ENCODE results near the gene CUL1. TPM values are rescaled to one million over a fixed set of nuclear protein-coding genes. Genes with fewer than 3 reads are reported as not detected.

Gene CUL1
- total and polyA plus RNA-seq, 3 experiments from 2014 or later = 58.3 to 93.4 (median 92.2) TPM

DNA sequence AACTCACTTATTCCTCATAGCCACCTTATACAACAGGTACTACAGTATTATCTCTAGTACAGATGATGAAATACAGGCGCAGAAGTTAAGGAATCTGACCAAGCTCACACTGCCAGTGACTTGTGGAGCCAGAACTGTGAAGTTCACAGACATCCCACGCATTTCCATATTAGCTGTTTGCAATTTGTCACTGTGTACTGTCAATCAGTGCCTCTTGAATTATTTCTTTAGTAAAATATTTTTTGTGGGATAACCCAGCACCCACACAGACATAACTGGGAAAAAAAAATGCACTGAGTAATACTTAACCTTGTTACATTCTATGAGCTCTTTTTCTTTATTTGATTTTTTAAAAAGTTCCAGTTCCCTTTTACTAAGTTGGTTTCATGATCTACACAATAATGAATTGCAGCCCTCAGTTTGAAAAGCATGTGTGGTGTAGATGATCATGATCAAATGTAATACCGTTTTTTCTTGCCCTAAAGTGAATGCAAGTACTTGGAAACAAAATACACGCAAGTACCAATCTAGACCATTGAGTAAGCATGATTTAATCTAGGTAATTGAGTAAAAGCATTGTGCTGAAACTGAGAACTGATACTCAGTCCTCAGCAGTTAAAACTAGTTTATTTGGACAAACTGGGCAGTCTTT is 14.1 kb downstream of the CUL1 start:
- H3K27ac ChIP-seq (ENCODE audit: low read depth, low read length) = no peak overlapping the region
- Mint-ChIP-seq H3K27ac (no peak overlapping the region), H3K27me3 (no peaks in the 10 kb centered on the region), H3K36me3 (peaks cover 4 to 13% (median 9%) of the 10 kb centered on the region in 3 donors), H3K4me1 (peaks cover 78 to 97% (median 95%) of the 10 kb centered on the region in 3 donors), H3K9me3 (no peaks in the 10 kb centered on the region), H3K4me3 (peak overlapping the region in 1 of 7 donors; percentile 3)
- H3K4me1 ChIP-seq (ENCODE audit: insufficient read depth, low read length) = peaks cover 55% of the 10 kb centered on the region
- ChIA-PET POLR2A (interaction anchor here (0.6 kb wide), 1 partner anchor 8 kb away, joined by 3 read pairs; no protein-coding TSS in a partner anchor), CTCF (no interaction called here)
- H3K27me3 ChIP-seq (ENCODE audit: insufficient read depth, low read length, poor library complexity, severe bottlenecking) = no peaks in the 10 kb centered on the region
- H3K4me3 ChIP-seq (ENCODE audit: low read length) = no peak overlapping the region
- H3K36me3 ChIP-seq (ENCODE audit: insufficient read depth, low read length) = no peaks in the 10 kb centered on the region
- no peak for DNase-seq
- H3K9me3 ChIP-seq (ENCODE audit: low read length) = no peaks in the 10 kb centered on the region

GRCh38 chr7:148714498-148714897 is 15.8 kb downstream of the CUL1 start:
- H3K36me3 Mint-ChIP-seq = peaks cover 5 to 13% (median 10%) of the 10 kb centered on the region in 3 donors
- no peaks in the 10 kb centered on the region for H3K9me3 Mint-ChIP-seq
- H3K4me1 Mint-ChIP-seq = peaks cover 74 to 93% (median 93%) of the 10 kb centered on the region in 3 donors
- POLR2A ChIA-PET = no interaction called here
- no peaks in the 10 kb centered on the region for H3K27me3 Mint-ChIP-seq
- DNase-seq = no peak
- peak overlapping the region in 3 of 7 donors; percentile 13 to 59 (median 30) for H3K4me3 Mint-ChIP-seq
- Histone ChIP-seq H3K27ac (ENCODE audit: low read depth, low read length) (no peak overlapping the region), H3K27me3 (ENCODE audit: insufficient read depth, low read length, poor library complexity, severe bottlenecking) (no peaks in the 10 kb centered on the region), H3K36me3 (ENCODE audit: insufficient read depth, low read length) (no peaks in the 10 kb centered on the region), H3K4me3 (ENCODE audit: low read length) (no peak overlapping the region), H3K4me1 (ENCODE audit: insufficient read depth, low read length) (peaks cover 54% of the 10 kb centered on the region), H3K9me3 (ENCODE audit: low read length) (no peaks in the 10 kb centered on the region)
- CTCF ChIA-PET = no interaction called here
- H3K27ac Mint-ChIP-seq = peak overlapping the region in 4 of 8 donors; percentile 36 to 83 (median 48)

- H3K9me3 ChIP-seq (ENCODE audit: low read length) = no peaks in the 10 kb centered on the region
- no peak overlapping the region for H3K4me3 ChIP-seq (ENCODE audit: low read length)
- no peak for DNase-seq
- no peaks in the 10 kb centered on the region for H3K36me3 ChIP-seq (ENCODE audit: insufficient read depth, low read length)
- no peaks in the 10 kb centered on the region for H3K27me3 Mint-ChIP-seq
- no peaks in the 10 kb centered on the region for H3K9me3 Mint-ChIP-seq
- H3K27ac ChIP-seq (ENCODE audit: low read depth, low read length) = no peak overlapping the region
- peak overlapping the region in 2 of 8 donors; percentile 24 to 73 for H3K27ac Mint-ChIP-seq
- no peaks in the 10 kb centered on the region for H3K27me3 ChIP-seq (ENCODE audit: insufficient read depth, low read length, poor library complexity, severe bottlenecking)
- peaks cover 5 to 13% (median 10%) of the 10 kb centered on the region in 3 donors for H3K36me3 Mint-ChIP-seq
- peaks cover 78 to 93% (median 93%) of the 10 kb centered on the region in 3 donors for H3K4me1 Mint-ChIP-seq
- peaks cover 55% of the 10 kb centered on the region for H3K4me1 ChIP-seq (ENCODE audit: insufficient read depth, low read length)
- CTCF ChIA-PET = no interaction called here
- H3K4me3 Mint-ChIP-seq = peak overlapping the region in 5 of 7 donors; percentile 35 to 68 (median 46)
- POLR2A ChIA-PET = no interaction called here
These were observed 16.3 kb downstream of the CUL1 start for GRCh38 chr7:148715027-148715426.

- CTCF ChIA-PET = no interaction called here
- Mint-ChIP-seq H3K27me3 (no peaks in the 10 kb centered on the region), H3K27ac (peak overlapping the region in 1 of 8 donors; percentile 32), H3K36me3 (peaks cover 5 to 11% (median 7%) of the 10 kb centered on the region in 3 donors), H3K4me1 (peaks cover 81 to 95% (median 94%) of the 10 kb centered on the region in 3 donors), H3K4me3 (peak overlapping the region in 3 of 7 donors; percentile 0 to 68 (median 40)), H3K9me3 (no peaks in the 10 kb centered on the region)
- Histone ChIP-seq H3K36me3 (ENCODE audit: insufficient read depth, low read length) (no peaks in the 10 kb centered on the region), H3K27me3 (ENCODE audit: insufficient read depth, low read length, poor library complexity, severe bottlenecking) (no peaks in the 10 kb centered on the region), H3K27ac (ENCODE audit: low read depth, low read length) (no peak overlapping the region), H3K9me3 (ENCODE audit: low read length) (no peaks in the 10 kb centered on the region), H3K4me3 (ENCODE audit: low read length) (no peak overlapping the region), H3K4me1 (ENCODE audit: insufficient read depth, low read length) (peaks cover 65% of the 10 kb centered on the region)
- no peak for DNase-seq
- POLR2A ChIA-PET = no interaction called here
These were observed 18.6 kb downstream of the CUL1 start for GRCh38 chr7:148717266-148717793.

- Histone ChIP-seq H3K27ac (ENCODE audit: low read depth, low read length) (no peak overlapping the region), H3K27me3 (ENCODE audit: insufficient read depth, low read length, poor library complexity, severe bottlenecking) (no peaks in the 10 kb centered on the region), H3K4me3 (ENCODE audit: low read length) (no peak overlapping the region), H3K4me1 (ENCODE audit: insufficient read depth, low read length) (peaks cover 76% of the 10 kb centered on the region), H3K9me3 (ENCODE audit: low read length) (no peaks in the 10 kb centered on the region), H3K36me3 (ENCODE audit: insufficient read depth, low read length) (no peaks in the 10 kb centered on the region)
- ChIA-PET CTCF (no interaction called here), POLR2A (no interaction called here)
- Mint-ChIP-seq H3K9me3 (no peaks in the 10 kb centered on the region), H3K27me3 (no peaks in the 10 kb centered on the region), H3K4me3 (no peak overlapping the region), H3K36me3 (peaks cover 5 to 11% (median 7%) of the 10 kb centered on the region in 3 donors), H3K4me1 (peaks cover 82 to 94% (median 93%) of the 10 kb centered on the region in 3 donors), H3K27ac (peak overlapping the region in 1 of 8 donors; percentile 16)
- no peak for DNase-seq
These were observed 19.7 kb downstream of the CUL1 start for GRCh38 chr7:148718431-148718830.

- no peaks in the 10 kb centered on the region for H3K9me3 Mint-ChIP-seq
- Histone ChIP-seq H3K27ac (ENCODE audit: low read depth, low read length) (no peak overlapping the region), H3K36me3 (ENCODE audit: insufficient read depth, low read length) (no peaks in the 10 kb centered on the region), H3K4me1 (ENCODE audit: insufficient read depth, low read length) (peaks cover 81% of the 10 kb centered on the region), H3K4me3 (ENCODE audit: low read length) (no peak overlapping the region), H3K27me3 (ENCODE audit: insufficient read depth, low read length, poor library complexity, severe bottlenecking) (no peaks in the 10 kb centered on the region), H3K9me3 (ENCODE audit: low read length) (no peaks in the 10 kb centered on the region)
- peaks cover 5 to 8% (median 7%) of the 10 kb centered on the region in 3 donors for H3K36me3 Mint-ChIP-seq
- H3K27ac Mint-ChIP-seq = peak overlapping the region in 1 of 8 donors; percentile 27
- DNase-seq = no peak
- peak overlapping the region in 2 of 7 donors; percentile 6 to 24 for H3K4me3 Mint-ChIP-seq
- CTCF ChIA-PET = no interaction called here
- H3K4me1 Mint-ChIP-seq = peaks cover 82 to 95% (median 94%) of the 10 kb centered on the region in 3 donors
- POLR2A ChIA-PET = no interaction called here
- H3K27me3 Mint-ChIP-seq = no peaks in the 10 kb centered on the region
These were observed 21.1 kb downstream of the CUL1 start for GRCh38 chr7:148719753-148720152.

DNA sequence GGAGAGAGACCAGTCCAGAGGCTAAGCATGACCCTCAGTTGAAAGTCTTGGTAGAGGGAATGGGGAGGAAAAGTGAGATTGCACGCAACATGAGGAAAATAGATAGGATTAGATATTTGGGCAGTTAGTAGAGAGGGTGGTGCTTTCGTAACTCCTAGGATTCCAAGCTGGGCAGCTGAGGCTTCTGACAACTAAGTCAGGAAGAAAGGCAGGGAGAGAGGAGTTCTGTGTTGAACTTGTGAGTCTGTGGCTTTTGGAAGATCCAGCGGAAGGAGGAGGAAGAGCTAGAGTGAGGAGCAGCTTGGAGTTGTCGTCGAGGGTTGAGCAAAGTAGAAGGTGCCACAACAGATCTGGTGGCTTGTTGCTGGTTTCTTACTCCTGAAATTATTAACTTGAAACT is 21.8 kb downstream of the CUL1 start:
- POLR2A ChIA-PET = interaction anchor here (0.6 kb wide), 1 partner anchor 8 kb away, joined by 3 read pairs; no protein-coding TSS in a partner anchor
- H3K4me1 Mint-ChIP-seq = peaks cover 82 to 95% (median 94%) of the 10 kb centered on the region in 3 donors
- Histone ChIP-seq H3K4me3 (ENCODE audit: low read length) (no peak overlapping the region), H3K27ac (ENCODE audit: low read depth, low read length) (no peak overlapping the region), H3K27me3 (ENCODE audit: insufficient read depth, low read length, poor library complexity, severe bottlenecking) (no peaks in the 10 kb centered on the region), H3K4me1 (ENCODE audit: insufficient read depth, low read length) (peaks cover 80% of the 10 kb centered on the region), H3K9me3 (ENCODE audit: low read length) (no peaks in the 10 kb centered on the region), H3K36me3 (ENCODE audit: insufficient read depth, low read length) (no peaks in the 10 kb centered on the region)
- H3K9me3 Mint-ChIP-seq = no peaks in the 10 kb centered on the region
- peaks cover 4 to 7% (median 5%) of the 10 kb centered on the region in 3 donors for H3K36me3 Mint-ChIP-seq
- H3K4me3 Mint-ChIP-seq = peak overlapping the region in 2 of 7 donors; percentile 3 to 24
- no peak for DNase-seq
- H3K27ac Mint-ChIP-seq = peak overlapping the region in 3 of 8 donors; percentile 13 to 61 (median 30)
- H3K27me3 Mint-ChIP-seq = no peaks in the 10 kb centered on the region
- CTCF ChIA-PET = no interaction called here

DNA sequence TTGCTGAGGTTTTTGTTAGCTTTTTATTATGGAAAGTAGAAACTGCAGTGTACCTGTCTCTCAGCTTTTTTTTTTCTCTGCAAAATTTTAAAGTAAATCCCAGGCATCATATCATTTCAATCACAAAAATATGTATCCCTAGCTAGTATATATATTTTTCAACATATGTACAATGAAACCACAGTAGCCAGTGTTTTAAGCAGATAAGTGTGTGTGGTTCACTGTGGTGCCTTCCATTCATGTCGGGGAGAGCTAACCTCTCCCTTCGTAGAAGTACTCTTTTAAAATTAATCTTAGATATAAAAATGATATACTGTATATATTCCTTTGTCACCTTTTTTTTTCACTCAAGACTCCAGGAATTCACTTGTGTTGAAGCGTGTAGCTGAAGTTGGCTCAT is 22.7 kb downstream of the CUL1 start:
- CTCF ChIA-PET = interaction anchor here (0.9 kb wide), 1 partner anchor 18 kb away, joined by 3 read pairs; no protein-coding TSS in a partner anchor
- peaks cover 80% of the 10 kb centered on the region for H3K4me1 ChIP-seq (ENCODE audit: insufficient read depth, low read length)

More for the DNA sequence above, 22.7 kb downstream of the CUL1 start:
- H3K9me3 ChIP-seq (ENCODE audit: low read length) = no peaks in the 10 kb centered on the region
- no peaks in the 10 kb centered on the region for H3K27me3 ChIP-seq (ENCODE audit: insufficient read depth, low read length, poor library complexity, severe bottlenecking)
- Mint-ChIP-seq H3K9me3 (no peaks in the 10 kb centered on the region), H3K27me3 (no peaks in the 10 kb centered on the region), H3K4me3 (peak overlapping the region in 2 of 7 donors; percentile 24 to 35), H3K4me1 (peaks cover 84 to 95% (median 94%) of the 10 kb centered on the region in 3 donors), H3K27ac (no peak overlapping the region), H3K36me3 (peaks cover 2 to 5% (median 5%) of the 10 kb centered on the region in 3 donors)
- POLR2A ChIA-PET = interaction anchor here (1.1 kb wide), 1 partner anchor 21 kb away, joined by 5 read pairs; no protein-coding TSS in a partner anchor
- DNase-seq = no peak
- H3K36me3 ChIP-seq (ENCODE audit: insufficient read depth, low read length) = no peaks in the 10 kb centered on the region
- no peak overlapping the region for H3K4me3 ChIP-seq (ENCODE audit: low read length)
- H3K27ac ChIP-seq (ENCODE audit: low read depth, low read length) = no peak overlapping the region
